ENCODE measurements around the gene KMT5B.

KMT5B gene

DNA sequence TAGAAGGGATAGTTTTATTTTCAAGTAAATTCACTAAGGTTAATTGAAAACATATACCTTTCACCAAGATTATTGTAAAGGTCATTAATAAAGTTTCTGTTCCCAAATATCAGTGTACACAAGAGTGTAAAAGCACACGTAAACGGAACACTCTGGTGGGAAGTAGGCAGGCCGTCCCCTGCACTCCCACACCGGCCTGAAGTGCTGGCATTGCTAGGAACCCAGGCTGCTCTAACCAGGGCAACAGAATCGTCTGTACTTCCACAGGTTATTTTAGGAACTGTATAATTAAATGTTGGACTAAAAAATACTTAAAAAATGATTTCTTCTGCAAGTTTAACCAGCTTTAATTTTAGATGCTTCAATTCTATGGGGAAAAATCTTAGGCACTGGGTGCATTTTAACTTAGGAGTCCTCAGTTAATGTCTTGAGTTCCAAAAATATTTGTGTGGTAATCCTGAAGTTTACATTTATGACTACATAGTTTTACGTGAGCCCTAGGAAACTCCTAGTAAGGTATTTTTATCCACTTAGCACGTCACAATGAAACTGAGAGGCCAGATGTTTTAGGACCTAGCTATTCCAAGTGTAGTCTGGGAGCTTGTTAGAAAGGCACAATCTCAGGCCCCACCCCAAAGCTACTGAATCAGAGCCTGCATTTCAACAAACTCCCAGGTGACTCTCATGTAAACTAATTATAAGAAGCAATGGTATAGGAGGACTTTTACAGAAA lies 31.2 kb downstream of the KMT5B start:
- DNase-seq (ENCODE audit: low read depth in 2 of 2): no peak

DNA sequence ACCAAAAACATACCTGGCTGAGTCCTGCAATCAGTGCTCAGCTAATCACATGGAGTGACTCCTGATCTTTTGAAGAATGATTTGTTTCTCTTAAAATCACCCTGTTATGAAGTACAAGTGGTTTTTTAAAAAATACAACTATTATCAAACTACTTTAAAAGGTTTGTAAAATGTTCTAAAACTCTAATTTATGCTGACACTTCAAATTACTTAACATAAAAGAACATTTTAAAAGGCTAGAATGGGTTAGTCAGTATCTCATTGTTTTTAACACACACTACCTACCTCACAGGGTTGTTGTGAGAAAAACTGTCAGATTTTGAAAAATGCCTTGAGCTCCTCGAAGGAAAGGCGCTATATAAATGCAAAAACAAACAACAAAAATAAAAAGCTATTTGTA lies 33.2 kb downstream of the KMT5B start:
- DNase-seq (ENCODE audit: low read depth in 2 of 2): no peak

DNA sequence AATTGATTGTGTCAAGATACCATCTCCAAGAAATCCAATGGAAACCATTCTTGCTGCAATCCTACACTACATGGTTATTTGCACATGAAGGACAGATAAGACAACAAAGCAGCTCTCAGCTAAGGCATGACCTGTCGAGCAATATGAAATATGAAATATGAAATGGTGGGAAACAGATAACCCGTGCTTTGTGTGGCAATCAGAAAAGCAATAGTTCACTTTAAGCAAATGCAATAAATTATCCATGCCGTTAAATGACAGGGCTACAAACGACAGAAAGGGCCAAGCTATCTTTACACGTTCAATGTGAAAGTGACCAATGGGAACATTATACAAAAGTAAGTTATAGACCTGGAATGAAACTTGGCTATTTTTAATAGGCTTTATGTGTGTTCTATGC lies 35.2 kb downstream of the KMT5B start:
- DNase-seq (ENCODE audit: low read depth in 2 of 2): no peak

DNA sequence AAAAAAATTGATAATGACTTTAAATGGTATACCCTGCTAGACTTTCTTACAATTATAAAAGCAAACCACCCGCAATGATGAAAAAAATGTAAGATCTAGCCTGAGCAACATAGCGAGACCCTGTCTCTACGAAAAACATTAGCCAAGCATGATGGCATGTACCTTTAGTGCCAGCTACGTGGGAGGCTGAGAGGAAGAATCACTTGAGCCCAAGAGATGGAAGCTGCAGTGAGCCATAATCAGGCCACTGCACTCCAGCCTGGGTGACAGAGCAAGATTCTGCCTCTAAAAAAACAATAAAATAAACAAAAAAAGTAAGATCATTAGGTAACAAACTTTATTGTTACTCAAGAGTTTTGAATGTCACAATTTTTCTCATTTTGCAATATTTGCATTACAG lies 39.2 kb downstream of the KMT5B start:
- no peak for DNase-seq (ENCODE audit: low read depth in 2 of 2)

DNA sequence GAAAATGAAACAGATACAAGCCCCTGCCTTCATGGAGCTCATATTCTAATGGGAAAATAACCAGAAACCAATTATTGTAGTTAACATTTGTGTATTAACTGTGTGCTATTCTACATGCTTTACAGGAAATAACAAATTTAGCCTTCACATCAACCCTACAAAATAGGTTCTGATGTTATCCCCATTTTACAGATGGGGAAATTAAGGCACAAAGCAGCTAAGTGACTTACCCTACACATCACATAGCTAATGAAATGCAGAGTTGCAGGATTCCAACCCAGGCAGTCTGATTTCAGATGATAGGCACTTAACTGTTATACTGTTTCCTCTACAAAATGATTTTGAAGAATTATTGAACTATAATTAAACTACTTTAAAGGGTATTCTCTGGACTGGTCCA lies 43.7 kb downstream of the KMT5B start:
- DNase-seq (ENCODE audit: low read depth in 2 of 2): no peak

DNA sequence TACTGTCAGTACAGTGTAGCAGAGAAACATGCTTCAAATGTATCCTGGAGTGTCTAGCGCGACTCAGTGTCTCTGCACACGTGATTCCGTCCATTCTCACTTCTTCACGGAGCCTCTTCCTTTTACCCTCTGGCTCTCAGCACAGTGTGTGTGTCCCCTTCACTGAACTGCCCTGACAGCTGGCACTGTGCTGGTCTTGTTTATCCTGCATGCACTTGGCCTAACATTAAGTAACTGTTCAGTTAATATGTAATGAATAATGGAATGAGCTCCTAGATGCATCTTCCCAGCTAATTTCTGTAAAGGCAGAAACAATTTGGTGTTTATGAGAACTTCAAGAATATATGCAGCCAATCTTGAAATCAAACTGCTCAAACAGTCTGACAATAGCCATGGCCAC lies 44.4 kb downstream of the KMT5B start:
- DNase-seq (ENCODE audit: low read depth in 2 of 2): no peak

DNA sequence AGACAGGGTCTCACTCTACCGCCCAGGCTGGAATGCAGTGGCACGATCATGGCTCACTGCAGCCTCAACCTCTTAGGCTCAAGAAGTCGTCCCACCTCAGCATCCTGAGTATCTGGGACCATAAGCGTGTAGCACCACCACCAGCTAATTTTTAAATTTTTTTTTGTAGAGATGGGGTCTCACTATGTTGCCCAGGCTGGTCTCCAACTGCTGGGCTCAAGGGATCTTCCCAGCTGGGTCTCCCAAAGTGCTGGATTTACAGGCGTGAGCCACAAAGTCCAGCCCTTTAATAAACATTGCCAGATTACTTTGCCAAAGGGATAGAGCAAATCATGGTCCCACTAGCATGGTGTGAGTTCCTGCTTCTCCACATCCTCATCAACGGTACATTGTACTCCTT lies 45.6 kb downstream of the KMT5B start:
- no peak for DNase-seq (ENCODE audit: low read depth in 2 of 2)

DNA sequence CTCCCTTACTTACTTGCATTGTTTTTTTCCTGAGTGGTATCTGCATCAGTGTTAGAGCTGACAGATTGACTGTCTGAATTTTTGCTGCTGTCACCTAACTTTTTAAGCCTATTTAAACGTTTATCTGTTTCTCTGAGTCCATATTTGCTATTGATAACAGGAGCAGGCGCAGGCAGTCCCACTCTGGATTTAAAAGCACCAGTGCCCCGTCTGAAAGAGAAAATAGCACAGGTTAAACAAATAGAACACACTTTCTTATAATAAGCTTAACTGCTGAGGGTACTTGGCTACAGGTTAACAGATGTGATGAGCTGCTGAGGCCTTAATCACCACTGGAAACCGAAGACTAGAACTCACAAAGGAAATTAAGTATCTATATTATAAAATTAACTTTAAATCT lies 46.1 kb downstream of the KMT5B start:
- DNase-seq (ENCODE audit: low read depth in 2 of 2): no peak

DNA sequence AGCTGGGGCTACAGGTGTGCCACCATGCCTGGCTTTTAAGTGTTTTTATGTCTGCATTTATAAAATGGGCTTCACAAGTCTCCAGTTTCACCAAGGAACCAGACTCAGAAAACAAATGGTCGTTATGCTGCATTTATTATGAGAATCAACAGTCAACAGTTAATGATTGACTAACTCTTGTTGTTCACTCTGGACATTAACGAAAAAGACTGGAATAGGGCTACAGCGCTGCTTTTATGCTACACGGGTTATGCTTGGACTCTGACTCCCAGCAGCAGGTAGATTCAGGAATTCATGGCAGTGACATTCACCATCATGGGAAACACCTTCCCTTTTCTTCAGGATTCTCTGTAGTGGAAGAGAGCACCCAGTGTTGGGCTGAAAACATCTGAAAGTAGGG lies 47.5 kb downstream of the KMT5B start:
- DNase-seq (ENCODE audit: low read depth in 2 of 2): no peak

DNA sequence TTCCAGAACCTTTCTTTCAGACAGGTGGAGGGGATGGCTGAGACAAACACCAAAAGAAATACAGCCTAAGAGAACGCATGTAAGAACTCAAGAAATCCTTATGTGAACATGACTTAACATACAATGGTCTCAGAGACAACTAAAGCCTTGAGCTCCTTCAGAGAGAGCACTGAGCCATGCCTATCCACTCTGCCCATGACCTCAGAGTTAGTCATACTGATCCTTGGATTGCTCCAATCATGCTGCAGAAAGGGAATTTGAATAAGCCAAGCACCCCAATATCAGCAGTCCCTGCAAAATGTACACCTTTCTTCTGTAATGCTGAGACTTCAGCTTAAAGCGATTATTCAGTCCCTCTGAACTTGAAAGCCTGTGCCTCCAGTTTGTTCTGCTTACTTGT lies 48.7 kb downstream of the KMT5B start:
- no peak for DNase-seq (ENCODE audit: low read depth in 2 of 2)

DNA sequence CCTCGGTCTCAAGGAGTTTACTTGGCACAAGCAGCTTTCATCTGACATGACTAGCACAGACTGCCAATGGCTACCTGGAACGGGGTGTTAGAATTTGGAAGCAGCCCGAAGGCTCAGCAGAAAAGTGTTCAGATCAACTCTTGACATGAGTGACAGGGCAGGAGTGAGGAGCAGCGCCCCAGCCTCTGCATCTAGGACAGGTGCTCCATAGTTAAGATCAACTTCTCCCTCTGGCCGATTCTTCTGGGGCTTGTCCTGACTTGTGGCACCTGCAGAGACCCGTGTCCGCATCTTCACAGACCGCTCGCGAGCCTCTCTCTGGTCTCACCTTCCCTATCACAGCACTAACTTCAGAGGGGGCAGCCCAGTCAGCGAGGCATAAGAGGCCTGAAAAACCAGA lies 49.4 kb downstream of the KMT5B start:
- no peak for DNase-seq (ENCODE audit: low read depth in 2 of 2)

DNA sequence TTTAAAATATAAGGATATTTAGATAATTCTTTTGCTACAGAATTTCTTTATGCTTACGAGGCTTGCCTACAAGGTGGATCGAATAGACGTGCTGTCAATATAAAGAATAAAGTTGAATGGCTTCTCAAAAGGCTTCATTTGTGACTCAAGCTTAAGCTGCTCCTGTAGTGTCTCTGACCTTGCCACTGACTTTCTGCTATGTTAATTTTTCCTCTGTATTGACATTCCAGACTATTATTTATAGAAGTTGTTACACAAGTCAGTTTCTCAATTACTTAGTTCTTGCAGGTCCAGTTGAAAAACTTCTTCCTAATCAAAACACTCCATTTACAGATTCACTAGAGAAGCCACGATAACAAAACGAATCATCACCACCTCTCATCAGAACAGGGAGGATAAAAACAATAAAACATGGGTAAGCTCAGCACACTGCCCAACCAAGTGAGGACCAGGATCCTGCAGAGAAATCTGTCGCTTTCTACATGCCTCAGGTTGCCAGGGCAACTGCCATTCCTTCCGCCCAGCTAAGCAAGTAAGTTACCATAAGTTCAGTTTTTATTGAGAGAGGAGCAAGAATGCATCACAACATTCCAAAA lies 52.9 kb downstream of the KMT5B start:
- DNase-seq (ENCODE audit: low read depth in 2 of 2): no peak

DNA sequence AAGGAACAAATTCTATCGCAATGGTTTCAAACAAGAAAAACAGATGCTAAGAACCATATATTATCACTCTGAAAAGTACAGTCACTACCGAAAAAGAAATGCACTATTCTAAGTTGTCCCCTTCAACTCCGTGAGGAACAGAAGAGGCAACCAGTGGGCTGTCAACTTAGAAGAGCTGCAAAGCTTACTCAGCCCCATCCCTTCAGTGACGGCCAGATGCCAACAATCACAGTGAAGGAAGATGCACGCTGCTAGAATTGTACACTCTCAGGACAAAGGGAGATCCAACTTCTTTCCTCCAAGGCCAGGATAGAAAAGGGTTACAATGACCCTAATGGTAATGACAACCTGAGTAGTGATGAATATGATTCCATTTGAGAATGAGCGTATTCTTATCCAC lies 53.4 kb downstream of the KMT5B start:
- DNase-seq (ENCODE audit: low read depth in 2 of 2): no peak

DNA sequence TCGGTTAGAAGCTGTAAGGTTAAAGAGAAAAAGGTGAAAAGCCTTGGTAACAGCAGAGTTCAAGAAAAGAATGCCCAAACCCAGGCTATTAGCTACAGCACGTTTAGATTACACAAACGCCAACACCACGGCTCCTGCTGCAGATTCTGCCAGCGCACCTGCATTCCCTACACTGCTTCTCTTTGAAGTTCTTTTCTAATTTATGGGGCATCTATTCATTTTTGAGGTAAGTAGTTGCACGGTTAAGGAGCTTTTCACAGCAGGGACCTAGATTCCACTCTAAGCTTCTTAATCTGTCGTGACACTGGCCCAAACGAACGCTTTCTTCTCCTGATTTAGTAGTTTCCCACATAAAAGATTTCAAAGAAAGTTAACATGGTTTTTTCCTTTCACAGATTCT lies 53.9 kb downstream of the KMT5B start:
- no peak for DNase-seq (ENCODE audit: low read depth in 2 of 2)

DNA sequence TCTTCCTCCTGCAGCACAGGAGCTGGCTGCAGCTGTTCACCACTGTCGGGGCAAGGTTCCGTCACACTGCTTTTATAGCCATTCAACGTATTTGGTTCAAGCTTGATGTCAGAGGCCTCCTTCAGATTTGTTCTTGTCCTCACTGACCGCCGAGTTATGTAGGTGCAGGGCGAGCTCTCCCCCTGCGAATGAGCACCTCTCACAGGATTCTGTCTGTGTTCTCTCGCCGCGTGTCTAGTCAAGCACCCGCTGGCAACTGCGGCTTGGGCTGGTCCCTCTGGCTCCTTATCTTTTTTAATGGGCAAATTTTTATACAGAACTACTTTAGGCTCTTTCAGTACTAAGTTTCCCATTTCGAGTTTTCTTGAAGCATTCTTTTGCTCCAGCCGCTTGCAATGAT lies 54.5 kb downstream of the KMT5B start:
- DNase-seq (ENCODE audit: low read depth in 2 of 2): no peak

DNA sequence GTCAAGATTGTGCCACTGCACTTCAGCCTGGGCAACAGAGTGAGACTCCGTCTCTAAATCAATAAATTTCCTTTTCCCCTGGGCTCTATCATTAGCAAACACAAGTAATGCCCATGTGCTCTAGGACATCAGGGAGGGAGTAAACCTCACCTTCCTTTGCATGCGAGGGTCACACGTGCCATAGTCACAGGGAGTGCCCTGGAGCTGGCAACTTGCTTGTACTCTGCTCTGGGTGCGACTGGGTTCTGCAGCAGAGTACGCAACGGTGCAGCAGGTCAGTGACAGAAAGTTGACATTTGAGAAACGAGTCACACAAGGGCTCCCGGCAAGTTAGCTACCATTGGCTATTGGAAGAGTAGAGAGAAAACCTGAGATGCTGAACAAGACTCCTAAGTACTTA lies 59.4 kb downstream of the KMT5B start:
- DNase-seq (ENCODE audit: low read depth in 2 of 2): no peak

DNA sequence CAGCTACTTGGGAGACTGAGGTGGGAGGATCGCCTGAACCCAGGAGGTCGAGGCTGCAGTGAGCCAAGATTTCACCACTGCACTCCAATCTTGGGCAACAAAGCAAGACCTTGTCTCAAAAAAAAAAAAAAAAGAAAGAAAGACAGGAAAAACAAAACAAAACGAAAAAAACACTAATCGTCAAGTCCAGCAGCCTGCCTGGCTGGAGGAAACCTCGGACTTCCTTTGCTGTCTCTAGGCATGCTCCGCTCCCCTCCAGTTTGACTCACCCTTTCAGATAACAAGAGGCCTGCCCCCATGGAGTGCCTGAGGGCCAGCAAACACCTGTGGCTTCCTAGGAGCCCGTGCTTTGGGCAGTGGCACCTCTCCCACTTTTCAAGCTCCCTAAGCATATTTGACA lies 63.1 kb downstream of the KMT5B start:
- DNase-seq (ENCODE audit: low read depth in 2 of 2): no peak

DNA sequence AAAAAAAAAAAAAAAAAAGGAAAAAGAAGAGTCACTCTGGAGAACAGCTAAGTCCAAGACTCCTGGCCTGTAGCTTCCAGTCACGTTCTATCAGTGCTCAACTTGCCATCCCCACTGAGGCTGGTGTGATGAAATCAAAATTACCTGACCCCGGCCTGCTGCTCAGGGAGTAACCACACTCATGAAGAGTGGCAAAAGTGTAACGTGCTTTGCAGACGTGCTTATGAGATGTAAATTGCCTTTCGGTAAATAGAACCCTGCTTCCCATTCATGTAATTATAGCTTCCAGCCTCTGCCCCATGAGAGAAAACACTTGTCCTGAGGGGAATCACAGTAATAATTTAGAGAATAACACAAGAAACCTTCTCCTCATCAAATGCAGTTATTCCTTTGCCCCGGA lies 63.7 kb downstream of the KMT5B start:
- DNase-seq (ENCODE audit: low read depth in 2 of 2): no peak

DNA sequence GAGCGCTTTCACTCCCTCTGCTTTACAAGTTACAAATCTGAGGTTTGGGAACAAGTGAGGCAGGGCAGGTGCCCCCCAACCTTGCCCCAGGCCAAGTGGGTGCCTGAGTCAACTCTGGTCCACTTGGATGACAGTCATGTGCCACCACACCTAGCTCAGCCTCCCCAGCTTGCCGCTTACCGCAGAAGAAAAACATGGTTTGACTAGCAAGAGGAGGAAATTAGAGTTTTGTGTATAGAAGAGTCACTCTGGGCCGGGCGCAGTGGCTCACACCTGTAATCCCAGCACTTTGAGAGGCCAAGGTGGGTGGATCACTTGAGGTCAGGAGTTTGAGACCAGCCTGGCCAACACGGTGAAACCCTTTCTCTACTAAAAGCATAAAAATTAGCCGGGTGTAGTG lies 64.2 kb downstream of the KMT5B start:
- DNase-seq (ENCODE audit: low read depth in 2 of 2): no peak

DNA sequence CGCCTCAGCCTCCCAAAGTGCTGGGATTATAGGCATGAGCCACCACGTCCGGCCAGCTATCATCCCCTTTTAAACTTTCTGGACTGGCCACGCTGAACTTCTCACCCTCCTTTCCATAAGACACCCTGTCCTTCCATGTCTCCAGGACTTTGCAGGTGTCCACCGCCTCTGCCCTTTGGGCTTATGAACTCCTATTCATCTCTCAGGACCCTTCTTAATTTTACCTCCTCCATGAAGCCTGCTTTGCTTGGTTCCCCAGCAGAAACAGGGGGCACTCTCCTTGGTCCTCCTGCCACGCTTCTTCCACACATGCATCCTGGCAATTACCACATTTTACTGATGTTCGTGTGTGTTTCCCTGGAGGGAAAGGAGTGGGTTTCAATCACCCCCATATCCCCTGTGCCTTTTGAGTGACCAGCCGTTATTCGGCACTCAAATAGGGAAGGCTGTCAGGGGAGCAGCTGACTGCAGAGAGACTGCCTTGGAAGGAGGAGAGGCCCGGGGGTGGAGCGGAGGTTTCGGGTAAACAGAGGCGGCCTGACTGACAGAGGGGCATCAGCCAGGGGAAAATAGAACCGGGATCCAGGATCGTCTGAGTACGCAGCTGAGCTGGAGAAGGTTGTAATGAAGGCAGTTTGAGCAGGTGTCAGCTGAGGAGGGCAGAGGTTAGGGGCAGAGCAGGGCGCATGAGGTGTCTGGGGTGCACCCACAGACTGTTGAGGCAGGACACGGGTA lies 64.9 kb downstream of the KMT5B start:
- DNase-seq (ENCODE audit: low read depth in 2 of 2): no peak

DNA sequence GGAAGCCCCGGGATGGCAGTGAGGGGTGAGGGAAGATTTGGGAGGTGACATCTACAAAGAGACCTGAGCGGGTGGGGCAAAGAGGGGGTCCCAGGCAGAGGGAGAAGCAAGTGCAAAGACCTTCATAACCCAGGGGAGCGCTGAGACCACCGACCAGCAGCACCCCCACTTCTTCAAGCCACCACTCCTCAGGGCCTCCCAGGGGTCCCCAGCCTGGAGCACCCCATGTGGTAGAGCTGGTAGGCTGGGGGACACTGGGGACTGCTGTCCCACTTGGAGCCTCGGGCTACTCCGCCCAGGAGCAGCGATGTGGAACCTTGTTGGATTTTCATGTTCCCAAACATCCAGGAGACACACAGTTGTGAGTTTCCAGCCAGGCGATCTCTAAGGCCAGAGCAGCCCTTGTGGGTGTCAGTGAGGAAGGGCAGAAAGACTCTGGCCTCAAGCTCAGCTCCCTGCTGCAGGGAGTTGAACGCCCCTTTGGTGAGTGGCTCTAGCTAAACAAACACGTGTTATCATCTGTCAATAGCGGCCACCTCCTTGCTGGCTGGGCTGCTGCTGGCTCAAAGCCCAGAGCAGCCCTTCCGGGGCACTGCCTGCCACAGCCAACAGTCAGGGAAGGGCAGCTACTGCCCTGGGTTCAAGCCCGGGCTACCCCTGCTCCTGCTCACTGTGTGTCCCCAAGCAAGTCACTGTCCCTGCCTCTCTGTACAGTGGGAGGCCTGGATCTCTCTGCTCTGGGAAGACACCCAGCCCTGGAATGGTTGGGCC lies 66.2 kb downstream of the KMT5B start:
- no peak for DNase-seq (ENCODE audit: low read depth in 2 of 2)

DNA sequence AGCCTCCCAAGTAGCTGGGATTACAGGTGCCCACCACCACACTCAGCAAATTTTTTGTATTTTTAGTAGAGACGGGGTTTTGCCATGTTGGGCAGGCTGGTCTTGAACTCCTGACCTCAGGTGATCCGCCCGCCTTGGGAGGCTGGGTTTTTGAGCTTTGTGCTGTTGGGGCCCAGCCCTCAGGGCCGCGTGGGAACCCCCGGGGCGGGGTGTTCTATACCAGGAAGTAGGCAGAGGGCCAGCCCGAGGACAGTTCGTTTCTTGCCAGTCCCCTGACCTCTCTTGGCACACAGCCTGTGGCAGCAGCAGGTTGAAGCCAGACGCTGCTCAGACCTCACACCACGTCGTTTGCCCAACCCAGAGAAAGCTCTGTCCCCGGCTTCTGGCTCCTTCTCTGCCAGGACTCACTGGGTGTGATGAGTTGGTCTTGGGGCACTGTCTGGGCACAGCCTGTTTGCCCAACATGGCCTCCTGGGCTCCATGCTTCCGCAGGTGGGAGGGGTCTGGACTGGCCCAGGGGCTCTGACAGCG lies 67.0 kb downstream of the KMT5B start:
- no peak for DNase-seq (ENCODE audit: low read depth in 2 of 2)
